Measurements from ENCODE around the gene KLHDC7B.
"Not testable (repeated sequence)": the region's sequence is repeated elsewhere in the genome, so short reads cannot be mapped to it uniquely, and the experiment has no call there.

KLHDC7B gene

DNA sequence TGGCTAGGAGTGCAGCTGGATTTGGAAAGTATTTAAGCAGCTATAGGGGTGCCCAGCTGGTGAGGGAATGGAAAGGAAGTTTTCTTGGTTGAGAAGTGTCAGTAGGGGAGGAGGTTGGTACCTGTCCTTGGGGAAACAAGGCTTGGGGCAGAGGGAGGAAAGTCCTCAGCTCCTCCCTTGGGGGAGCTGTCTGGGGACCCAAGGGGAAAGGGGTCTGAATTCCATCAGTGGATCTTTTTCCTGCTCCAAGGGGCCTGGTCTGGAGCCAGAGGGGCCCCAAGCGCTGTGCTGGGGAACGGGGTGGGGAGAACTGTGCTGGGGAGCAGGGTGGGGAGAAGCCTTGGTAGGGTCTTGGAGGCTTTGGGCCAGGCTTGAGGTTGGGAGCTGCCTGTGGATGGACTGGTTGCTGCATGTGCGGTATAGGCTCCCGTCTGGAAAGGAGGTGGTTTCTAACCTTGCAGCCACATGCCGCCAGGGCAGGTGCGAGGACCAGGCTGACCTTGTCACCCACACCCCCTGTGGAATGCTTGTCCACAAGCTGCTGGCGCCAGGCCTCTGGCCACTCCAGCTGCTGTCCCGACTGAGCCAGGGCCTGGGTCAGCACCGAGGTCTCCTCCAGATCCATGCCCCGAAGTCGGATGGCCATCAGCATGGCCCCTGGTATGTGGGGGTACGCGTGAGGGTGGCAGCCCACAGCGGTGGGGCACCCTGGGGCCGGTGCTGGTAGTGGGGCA, 16.9 kb upstream of the KLHDC7B start:
- no peak for FAIRE-seq
- DNase-seq (ENCODE audit: insufficient read length, low spot score) = no peak

DNA sequence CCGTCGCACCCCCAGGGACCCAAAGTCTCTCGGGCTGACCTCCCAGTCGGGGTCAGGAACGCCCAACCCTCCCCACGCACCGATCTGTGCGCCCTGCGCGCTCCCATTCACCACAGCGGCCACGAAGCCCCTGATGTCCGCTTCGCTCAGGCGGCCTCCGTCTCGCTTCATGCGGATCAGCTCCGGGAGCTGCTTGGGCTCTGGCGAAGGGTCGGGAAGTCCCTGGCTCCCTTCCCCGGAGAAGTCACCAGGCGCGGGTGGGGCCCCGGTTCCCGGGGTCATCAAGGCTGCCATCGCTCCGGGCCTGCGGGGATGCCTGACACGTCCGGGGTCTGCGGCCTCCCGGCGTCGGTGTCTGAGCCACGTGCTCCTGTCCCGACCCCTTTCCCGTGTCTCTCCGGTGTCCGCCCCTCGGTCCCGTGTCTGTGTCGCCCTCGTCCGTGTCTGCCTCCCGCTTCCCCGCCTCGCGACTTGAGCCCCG, 16.2 kb upstream of the KLHDC7B start:
- FAIRE-seq = no peak
- DNase-seq (ENCODE audit: insufficient read length, low spot score) = no peak

DNA sequence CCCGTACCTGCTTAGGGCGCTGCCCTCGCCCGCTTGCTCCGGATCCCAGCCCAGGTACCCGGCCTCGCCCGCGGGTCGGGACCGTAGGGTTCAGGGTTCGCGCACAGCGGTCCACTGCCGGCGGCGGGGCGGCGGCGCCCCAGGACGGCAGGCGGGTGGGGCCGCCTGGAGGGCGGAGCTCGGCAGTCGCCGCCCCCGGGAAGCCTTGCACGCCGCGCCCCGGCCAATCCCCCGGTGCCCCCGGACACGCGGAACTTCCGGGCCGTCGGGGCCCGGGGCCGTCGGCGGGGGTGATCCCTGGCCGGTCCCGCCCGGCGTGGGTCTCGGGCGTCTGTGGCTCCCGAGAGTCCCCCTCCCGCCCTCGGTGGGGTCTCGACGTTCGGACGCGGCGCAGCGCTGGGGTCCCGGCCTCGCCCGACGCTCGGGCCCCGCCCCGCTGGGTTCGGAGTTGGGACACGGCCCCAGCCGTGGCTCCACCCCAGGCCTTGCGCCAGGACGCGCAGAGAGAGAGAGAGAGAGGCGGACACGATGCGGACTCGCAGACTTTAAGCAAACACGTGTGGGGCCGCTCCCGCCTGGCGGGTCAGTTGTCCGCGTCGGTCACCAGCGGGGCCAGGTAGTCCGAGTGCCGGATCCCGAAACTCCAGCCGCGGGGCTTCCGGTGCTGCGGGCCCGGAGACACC, 15.7 kb upstream of the KLHDC7B start, which contains the start of gene TYMP:
Gene TYMP (minus strand): TSS at position 116 of the 683 bp plus-strand sequence. CDS start 303 bp downstream, outside the sequence.
- no peak for FAIRE-seq
- DNase-seq (ENCODE audit: insufficient read length, low spot score) = no peak

DNA sequence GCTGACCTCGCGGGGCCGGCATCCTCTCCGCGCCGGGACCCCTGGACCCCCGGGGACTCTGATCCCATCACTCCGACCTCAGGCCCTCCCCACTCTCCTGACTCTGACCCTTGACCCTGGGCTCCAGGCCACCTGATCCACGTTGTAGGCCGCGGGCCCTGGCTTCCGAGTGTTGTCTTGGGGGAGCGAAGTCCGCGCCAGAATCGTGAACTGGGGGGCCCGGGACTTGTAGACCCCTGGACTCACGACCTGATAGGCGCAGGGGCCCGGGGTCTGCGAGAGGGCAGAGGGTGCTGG, 15.2 kb upstream of the KLHDC7B start:
- DNase-seq (ENCODE audit: insufficient read length, low spot score) = no peak
- FAIRE-seq = no peak

DNA sequence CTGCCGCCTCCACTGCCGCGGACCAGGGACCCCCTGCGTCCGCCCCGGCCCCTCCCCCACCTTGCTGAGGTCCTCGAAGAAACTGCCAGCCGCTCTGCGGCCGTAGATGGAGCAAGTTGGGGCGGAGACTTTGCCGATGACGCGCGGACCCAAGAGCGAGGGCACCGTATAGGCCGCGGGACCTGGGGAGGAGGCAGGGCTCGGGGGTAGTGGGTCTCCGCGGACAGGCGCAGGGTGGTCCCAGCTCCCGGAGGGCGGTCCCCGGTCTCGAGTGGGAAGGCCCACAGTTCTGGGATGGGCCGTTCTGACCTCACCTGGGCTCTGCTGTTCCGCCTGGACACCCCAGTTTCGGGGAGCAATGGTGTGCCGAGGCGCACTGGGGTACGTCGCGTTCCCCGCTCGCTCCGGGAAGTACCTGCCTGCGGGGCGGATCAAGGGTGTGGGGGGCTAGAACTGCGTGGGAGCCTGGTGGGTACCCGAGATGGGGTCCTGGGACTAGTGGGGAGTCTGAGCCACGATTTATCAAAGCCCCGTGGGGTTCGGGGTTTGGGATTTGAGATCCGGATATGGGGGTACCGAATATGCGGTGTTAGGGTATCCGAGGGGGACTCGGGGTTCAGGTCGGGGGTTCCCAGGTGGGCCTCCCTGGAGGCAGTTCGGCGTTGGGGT, 14.7 kb upstream of the KLHDC7B start:
- no peak for DNase-seq (ENCODE audit: insufficient read length, low spot score)
- no peak for FAIRE-seq

DNA sequence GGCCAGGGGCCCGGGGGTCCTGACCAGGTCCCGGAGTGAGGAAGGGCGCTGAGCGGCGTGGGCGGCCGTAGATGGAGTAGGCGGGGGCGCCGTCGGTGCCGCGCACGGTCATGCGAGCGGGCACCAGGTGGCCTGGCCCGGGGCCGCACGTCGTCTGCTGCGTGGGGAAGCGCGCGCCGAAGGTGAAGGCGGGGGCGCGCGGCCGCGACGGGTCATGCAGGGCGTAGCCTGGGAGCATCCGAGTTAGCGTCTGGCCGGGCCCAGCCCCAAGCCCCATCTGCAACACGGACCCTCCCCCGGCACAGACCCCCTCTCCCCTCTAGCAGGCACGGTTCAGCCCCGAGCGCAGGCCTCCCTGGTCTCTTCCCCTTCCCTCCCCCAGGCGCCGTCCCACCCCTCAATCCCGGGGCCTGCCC, 14.1 kb upstream of the KLHDC7B start:
- FAIRE-seq = no peak

DNA sequence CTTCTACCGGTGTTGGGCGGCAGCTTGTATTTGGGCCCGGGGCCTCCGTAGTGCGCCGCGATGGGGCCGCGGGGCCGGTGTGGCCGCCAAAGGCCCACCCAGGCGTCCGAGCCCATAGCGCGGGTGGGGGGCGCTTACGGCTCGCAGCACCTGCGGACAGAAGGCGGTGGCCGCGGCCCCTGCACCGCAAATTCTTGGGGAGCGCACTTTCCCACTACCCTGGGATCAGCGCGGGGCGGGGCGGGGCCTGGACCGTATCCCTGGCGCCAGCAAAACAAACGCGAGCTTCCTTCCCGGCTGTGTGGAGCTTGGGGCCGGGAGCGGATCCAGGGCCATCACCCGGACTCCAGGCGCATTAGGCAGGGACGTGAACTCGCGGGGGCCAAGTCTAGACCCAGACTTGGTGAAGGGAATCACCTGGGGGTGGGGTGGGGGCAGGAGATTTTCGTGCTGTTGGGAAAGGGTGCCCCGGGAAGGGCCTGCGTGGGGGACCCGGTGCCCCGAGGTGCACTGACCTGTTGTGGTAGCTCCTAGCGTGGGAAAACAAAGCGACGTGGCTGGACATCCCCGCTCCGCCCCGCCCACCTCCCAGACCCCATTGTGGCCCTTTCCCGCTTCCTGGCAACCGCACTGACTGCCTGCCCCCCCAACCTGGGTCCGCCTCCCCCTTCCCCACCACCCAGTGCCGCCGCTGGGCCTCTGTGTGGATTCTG, 13.6 kb upstream of the KLHDC7B start:
- no peak for DNase-seq (ENCODE audit: insufficient read length, low spot score)
- FAIRE-seq = no peak

More for the DNA sequence above, 14.1 kb upstream of the KLHDC7B start:
- no peak for DNase-seq (ENCODE audit: insufficient read length, low spot score)

DNA sequence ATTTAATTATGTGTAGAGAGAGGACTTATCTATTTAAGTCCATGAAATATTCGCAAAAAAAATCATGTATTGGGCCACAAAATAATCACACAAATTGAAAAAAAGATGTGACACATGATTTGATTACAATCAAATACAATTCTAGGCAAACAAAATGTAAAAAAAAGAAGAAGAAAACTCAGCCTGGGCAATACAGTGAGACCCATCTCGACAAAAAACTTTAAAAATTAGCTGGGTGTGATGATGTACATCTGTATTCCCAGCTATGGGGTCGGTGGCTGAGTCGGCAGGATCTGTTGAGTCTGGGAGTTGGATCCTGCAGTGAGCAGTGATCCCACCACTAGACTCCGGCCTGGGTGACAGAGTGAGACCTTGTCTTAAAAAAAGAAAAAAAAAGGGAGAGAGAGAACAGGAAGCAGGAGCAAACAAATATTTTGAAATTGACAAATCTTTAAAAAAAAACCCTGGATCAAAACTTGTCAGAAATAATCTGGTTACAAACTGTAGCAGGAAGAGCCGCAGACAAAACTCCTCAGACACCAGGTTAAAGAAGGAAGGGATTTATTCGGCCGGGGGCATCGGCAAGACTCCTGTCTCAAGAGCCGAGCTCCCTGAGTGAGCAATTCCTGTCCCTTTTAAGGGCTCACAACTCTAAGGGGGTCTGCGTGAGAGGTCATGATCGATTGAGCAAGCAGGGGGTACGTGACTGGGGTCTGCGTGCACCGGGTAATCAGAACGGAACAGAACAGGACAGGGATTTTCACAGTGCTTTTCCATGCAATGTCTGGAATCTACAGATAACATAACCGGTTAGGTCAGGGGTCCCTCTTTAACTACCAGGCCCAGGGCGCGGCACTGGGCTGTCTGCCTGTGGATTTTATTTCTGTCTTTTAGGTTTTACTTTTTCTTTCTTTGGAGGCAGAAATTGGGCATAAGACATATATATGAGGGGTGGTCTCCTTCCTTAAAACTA, 12.6 kb upstream of the KLHDC7B start:
- no peak for FAIRE-seq
- no peak for DNase-seq (ENCODE audit: insufficient read length, low spot score)

DNA sequence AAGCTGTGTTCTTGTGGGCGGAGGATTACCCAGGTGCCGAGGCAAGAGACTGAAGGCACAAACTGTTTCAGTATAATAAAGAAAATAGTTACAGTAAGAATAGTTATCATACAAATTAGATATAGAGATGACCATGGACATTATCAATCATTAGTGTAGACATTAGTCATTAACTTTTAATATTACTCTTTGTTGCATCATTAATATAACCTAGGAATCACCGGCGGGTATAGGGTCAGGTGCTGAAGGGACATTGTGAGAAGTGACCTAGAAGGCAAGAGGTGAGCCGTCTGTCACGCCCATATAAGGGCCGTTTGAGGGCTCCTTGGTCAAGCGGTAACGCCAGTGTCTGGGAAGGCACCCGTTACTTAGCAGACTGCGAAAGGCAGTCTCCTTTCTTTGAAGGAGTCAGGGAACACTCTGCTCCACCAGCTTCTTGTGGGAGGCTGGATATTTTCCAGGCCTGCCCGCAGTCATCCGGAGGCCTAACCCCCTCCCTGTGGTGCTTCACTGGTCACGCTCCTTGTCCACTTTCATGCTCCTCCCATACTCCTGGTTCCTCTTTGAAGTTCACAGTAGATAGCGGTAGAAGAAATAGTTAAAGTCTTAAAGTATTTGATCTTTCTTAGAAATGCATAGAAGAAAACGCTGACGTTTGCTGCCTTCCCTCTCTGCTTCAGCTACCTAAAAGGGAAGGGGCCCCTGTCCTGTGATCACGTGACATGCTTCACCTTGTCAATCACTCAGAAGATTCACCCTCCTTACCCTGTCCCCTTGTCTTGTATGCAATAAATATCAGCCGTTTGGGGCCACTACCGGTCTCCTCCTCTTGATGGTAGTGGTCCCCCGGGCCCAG, 11.6 kb upstream of the KLHDC7B start:
- DNase-seq (ENCODE audit: insufficient read length, low spot score); FAIRE-seq: not testable (repeated sequence)

DNA sequence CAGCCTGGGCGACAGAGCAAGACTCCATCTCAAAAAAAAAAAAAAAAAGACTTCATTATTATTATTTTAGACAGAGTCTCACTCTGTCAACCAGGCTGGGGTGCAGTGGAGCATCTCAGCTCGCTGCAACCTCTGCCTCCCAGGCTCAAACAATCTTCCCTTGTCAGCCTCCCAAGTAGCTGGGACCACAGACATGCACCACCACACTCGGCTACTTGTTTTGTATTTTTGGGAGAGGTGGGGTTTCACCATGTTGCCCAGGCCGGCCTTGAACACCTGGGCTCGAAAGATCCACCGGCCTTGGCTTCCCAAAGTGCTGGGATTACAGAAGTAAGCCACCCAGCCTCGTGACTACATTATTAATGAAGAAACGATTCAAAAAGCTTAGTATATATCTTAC, 10.6 kb upstream of the KLHDC7B start:
- no peak for FAIRE-seq
- no peak for DNase-seq (ENCODE audit: insufficient read length, low spot score)

DNA sequence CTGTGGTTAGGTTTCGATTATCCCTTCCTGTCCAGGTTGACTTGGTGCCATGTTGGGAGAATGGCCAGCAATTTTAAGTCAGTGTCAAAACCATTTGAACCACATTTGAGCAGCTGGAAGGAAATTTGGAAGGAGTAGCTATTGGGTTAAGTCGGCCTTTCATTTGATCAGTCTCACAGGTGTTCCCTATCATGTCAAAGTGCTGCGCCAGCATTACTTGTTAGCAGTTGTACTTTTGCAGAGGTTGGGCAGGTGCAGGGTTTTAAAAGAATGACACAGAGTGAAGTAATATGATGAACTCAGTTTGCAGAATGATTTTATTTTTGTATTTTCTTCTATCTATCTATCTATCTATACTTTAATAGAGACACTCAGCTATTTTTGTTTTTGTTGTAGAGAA, 9.5 kb upstream of the KLHDC7B start:
- DNase-seq (ENCODE audit: insufficient read length, low spot score) = no peak
- FAIRE-seq = no peak

DNA sequence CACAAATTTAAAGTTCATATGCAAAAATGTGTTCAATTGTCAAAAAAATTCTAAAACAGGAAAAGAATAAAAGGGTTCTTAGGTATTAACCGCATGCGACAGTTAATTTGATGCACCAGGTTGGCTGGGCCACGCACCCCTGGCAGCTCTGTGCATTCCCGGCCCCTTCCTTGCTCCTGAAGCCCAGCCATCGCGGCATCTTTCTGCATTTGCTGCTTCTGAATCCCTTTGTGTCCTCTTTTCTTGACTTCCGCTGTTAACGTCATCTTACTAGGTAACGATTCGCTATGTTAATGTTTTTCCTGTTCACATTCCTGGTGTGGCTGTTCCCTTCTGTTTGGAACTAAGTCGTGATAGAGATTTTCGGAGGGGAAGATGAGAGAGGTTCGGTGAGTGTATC, 7.9 kb upstream of the KLHDC7B start:
- no peak for FAIRE-seq
- no peak for DNase-seq (ENCODE audit: insufficient read length, low spot score)

DNA sequence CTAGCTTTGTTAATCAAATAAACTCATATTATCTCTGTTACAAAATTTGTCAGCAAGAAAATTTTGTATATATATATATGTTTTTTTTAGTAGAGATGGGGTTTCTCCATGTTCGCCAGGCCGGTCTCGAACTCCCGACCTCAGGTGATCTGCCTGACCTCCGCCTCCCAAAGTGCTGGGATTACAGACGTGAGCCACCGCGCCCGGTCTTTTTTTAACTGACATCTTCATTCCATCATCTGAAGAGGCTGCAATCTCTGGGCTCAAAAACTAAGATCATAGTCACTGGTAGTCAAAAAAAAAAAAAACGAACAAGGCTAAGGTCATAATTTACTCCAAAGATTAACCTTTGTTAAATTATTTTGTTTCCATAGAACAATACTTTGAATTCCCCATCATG, 5.3 kb upstream of the KLHDC7B start:
- DNase-seq (ENCODE audit: insufficient read length, low spot score) (no peak), FAIRE-seq (no peak)

DNA sequence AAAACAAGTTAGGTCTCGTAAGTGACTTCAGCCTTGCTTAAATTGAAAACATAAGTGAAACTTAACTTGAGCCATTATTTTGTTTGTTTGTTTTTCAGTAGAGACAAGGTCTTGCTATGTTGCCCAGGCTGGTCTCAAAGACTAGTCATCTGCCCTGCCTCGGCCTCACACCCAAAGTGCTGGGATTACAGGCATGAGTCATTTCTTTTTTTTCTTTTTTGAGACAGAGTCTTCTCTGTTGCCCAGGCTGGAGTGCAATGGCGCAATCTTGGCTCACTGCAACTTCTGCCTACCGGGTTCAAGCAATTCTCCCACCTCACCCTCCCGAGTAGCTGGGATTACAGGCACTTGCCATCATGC, 4.1 kb upstream of the KLHDC7B start:
- DNase-seq (ENCODE audit: insufficient read length, low spot score); FAIRE-seq: not testable (repeated sequence)

DNA sequence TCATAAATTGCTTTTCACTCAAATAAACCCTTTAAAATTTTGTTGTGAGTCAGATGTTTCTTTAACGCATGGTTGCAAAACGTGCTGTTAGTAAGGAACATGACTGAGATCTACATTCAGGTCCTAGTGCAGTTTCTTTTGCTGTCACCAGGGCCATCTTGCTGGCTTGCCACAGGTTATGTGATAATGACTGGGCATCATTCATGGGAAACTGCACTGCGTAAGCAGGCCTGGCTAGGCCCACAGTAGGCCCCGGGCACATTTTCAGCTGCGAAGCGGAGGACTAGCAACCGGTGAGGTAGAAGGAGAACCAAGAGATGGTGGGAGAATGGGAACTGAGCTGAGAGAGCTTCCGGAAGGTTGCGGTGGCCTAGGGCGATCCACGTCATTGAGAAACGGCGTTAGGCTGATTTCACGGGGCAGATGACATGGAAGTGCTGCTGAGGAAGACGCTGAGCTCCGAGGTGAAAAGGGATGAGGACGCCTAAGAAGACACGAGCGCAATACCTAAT, 3.2 kb upstream of the KLHDC7B start:
- no peak for FAIRE-seq
- no peak for DNase-seq (ENCODE audit: insufficient read length, low spot score)

DNA sequence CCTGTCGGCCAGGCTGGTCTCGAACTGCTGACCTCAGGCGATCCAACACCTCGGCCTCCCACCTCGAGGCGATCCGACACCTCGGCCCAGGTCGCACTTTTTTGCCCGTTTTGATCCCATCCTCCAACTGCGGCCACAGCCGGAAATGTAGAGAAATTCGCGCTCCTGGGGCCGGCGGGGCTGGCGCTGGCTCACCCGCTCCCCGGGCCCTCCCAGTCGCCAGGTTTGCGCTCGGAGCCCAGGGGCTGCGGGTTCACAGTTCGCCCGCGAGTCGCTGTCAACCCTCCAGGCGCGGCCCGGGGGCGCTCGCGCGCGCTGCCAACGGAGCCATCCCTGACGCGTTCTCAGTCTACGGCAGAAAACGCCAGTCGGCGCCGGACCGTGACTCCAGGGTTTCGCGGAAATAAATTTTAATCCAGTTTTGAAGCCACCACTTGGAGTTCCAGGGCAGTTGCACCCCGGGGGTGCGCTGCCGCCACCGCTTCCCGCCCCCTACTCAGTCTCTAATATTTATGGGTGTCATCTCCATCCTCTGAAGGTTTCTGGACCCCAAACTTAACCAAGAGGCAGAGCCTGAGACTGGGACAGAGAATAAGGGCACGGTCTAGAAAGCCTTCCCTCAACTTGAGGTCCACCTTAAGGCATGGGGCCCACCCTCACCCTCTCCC, 1.5 kb upstream of the KLHDC7B start:
- FAIRE-seq (no peak), DNase-seq (ENCODE audit: insufficient read length, low spot score) (no peak)

DNA sequence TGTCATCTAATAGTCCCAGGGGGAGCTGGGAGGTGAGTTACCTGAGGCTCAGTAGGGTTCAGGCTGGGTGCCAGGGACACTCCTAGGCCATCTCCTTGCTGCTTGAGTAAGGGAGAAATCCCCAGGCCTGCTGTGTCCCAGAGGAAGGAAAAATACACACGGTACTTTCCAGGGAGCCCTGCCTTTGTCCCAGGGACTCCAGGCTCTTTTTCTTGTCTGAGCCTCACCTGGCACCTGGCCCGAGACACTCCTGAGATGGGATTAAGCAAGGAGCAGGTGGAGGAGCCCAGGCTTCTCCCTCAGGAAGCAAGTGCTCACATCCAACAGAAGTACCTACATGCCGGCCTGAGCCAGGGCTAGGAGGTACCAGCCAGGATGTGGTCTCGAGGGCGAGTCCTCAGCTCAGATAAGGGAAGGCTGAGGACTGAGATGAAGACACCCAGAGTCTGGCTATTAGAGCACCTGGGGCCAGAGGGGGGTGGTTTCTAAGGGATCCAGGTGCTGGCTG, 899 bp upstream of the KLHDC7B start:
- FAIRE-seq = no peak
- DNase-seq (ENCODE audit: insufficient read length, low spot score) = no peak
